G401.6 (cell line): ENCODE results near the gene RIPK3.
A peak's percentile ranks its signal among the peaks of the same experiment; 100 is the strongest.
"Not testable (repeated sequence)": the region's sequence is repeated elsewhere in the genome, so short reads cannot be mapped to it uniquely, and the experiment has no call there.

Experiments
- FAIRE-seq: peaks from 2 replicates; lab custom pipeline; 2012; peaks lifted over from hg19 to GRCh38; lab: Jason Lieb, UNC

Gene RIPK3

DNA sequence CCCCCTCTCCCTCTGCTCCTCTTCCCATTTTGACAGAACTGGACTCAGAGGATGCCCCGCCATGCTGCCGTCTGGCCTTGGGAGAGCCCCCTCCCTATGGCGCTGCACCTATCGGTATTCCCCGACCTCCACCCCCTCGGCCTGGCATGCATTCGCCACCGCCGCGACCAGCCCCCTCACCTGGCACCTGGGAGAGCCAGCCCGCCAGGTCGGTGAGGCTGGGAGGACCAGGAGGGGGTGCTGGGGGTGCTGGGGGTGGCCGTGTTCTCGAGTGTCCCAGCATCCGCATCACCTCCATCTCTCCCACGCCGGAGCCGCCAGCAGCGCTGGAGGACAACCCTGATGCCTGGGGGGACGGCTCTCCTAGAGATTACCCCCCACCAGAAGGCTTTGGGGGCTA lies 29.7 kb upstream of the RIPK3 start:
- no peak for FAIRE-seq

DNA sequence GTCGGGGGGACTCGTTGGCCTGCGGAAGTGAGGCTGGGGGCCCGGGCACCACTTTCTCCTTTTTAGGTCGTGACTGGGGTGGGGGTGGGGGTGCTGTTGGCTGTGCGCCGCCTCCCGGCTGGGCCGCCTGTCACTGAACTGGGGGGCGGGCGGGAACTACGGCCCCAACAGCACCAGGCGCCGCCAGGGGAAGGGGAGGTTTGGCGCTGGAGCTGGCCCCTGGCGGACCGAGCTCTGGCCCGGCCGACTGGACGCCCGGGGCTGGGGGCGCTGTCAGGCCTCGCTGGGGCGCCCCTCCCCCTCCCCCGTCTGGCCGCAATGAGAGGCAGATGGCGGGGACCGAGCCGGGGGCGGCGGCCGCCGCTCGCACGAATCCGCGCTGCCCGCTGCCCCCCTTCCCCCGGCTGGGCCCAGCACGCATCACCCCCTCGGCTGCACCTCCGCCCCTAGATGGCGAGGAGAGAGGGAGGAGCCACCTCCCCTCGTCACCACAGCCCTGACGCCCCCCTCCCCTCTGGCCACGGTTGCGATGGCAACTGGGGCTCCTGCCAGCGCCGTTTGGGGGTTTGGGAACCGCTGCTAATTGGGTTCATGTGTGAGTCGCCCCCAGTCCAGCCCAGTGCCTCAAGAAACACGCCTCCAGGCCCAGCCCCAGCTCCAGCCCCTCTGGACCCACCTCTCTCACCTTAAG lies 28.9 kb upstream of the RIPK3 start:
- no peak for FAIRE-seq

DNA sequence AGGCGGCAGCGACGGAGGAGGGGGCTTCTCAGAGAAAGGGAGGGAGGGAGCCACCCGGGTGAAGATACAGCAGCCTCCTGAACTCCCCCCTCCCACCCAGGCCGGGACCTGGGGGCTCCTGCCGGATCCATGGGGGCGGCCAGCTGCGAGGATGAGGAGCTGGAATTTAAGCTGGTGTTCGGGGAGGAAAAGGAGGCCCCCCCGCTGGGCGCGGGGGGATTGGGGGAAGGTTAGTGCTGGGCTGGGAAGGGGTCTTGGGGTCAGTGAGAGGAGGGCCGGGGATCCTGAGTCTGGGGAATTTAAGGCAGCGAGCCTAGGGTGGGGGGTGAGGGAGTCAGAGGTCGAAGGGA lies 28.4 kb upstream of the RIPK3 start:
- no peak for FAIRE-seq

DNA sequence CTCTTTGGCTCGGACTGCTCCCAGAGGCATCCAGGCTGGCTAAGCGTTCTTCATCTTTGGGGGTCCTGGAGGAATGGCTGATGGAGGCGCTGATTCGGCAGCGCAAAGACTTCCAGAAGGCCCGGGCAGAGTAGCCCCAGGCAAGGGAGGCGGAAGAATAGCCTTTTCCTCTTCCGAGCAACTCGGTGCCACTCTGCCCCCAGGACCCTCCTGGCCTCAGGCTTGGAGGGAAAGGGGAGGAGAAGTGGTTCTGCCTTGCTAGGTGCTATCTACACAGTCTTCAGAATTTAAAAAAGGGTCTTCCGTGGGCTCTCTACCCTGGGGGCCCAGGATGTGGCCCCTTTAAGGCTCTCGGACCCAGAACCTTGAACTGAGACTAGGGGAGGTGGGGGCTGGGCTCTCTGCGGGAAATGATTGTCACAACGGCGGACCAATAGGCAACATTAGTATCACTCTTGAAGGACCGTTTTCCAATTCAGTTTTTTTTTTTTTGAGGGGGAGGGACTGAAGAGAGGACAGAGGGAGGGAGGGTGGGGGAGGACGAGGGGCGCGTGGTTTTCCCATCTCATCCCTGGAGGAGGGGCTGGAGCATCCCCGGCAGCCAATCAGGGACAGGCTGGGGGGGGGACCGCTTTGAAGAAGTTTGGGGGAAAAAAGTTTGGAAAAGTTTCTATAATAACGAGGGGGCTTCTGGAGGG lies 27.9 kb upstream of the RIPK3 start, which contains the start of gene NFATC4:
TSS of gene NFATC4 (plus strand) at position 671 of the 698 bp plus-strand sequence. CDS start 157 bp downstream, outside the sequence.
- FAIRE-seq = no peak

DNA sequence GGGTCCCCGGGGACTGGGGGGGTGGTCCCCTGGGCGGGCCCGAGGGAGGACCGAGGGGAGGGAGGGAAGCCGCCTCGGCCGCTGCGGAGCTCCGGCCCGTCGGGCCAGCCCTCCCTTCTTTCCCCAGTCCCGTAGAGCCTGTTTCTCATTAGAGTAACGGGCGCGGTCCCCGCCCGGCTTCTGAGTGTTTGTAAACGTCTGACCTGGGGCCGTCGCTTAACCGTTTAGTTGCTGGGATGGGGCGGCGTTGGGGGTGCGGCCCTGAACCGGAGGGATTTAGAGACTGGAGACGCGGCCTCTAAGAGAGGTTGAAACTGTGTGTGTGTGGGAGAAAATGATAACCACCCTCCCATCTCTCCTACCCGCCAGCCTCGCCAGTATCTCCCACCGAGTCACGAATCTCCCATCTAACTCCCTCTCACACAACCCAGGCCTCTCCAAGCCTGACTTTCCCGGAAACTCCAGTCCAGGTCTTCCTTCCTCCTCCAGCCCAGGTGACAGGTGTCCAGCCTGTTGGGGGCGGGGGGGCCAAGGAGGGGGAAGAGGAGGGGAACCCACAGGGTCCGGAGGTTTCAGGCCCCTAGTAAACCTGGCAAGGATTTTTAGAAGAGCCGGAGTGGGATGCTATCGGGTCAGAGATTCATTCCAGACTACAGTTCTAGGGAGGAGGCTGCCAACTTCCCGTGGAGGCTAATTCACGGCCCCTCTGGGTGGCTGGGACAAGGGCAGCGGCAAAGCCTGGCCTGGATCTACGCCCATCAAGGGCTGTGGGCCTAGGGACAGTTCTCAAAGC lies 27.1 kb upstream of the RIPK3 start:
- peak; percentile 95 for FAIRE-seq

DNA sequence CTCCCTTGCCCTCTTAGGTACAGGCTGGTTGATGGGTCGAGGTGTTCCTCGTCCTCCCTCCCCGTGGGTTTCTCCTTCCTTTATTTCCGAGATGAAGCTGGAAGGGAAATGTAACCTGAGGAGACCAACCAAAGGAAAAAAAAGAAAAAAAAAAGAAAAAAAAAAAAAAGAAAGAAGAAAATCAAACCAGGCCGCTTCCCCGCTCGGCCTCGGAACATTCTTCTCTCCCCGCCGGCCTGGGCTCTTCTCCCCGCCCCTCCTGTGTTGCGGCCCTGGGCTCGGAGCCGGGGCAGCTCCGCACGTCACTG lies 26.6 kb upstream of the RIPK3 start:
- FAIRE-seq = no peak

DNA sequence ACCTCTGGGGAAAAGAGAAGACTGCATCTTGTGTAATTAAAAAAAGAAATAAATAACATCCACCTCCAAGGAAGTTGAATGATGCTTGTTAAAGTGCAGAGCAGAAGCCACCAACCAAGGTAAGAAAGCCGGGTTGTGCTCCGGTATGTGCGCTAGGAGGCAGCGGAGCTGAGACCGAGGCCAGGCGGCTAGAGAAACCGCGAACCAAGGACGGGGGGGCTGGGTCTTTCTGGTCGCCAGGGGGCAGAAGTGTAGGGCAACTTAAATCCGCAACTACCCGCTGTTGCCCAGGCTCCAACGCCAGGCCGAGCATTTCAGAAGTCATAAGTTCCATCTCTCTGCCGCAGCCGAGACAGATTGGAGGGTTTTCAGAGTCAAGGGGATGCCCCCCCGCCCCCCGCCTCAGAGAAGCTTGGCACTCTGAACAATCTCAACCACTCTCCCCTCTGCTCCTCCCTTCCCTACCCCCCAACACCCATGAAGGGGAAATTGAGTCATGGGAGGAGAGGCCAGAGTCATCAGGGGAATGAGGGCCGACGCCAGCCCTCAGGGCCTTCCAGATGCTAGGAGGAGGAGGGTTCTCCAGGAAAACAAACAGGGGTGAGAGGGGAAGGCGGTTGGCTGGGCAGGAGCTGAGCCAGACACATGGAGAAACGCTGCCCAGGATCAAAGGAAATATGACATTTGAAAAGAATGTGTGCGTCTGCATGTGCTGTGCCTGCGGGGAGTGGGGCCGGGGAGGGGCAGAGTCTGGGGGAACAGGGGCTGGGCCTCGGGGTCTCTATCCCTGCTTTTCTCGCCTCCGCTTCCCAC lies 26.0 kb upstream of the RIPK3 start:
- FAIRE-seq = peak; percentile 95

DNA sequence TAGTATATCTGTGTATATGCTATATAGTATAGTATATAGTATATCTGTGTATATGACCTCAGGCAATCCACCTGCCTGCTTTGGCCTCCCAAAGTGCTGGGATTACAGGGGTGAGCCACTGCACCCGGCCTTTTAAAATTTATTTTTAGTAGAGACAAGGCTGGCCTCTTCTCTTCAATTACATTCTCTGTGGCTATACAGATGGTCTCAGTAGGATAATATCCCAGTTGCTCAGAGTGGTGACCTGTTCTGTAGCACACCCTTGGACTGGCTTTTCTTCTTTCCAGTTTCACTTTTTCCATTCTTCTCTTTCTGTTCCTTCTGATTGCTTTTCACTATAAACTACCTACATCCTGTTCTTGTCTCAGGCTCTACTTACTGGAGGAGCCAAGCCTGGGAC lies 25.1 kb upstream of the RIPK3 start:
- no peak for FAIRE-seq

DNA sequence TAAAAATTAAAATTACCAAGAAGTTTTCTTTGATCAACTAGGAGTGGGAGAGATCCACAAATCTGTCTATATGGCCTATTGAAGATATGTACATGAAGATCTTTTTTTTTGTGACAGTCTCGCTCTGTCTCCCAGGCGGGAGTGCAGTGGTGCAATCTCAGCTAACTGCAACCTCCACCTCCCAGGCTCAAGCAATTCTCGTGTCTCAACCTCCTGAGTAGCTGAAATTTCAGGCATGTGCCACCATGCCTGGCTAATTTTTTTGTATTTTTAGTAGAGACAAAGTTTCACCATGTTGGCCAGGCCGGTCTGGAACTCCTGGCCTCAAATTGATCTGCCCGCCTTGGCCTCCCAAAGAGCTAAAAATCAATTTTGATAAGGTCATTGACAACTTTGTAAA lies 23.6 kb upstream of the RIPK3 start:
- no peak for FAIRE-seq

DNA sequence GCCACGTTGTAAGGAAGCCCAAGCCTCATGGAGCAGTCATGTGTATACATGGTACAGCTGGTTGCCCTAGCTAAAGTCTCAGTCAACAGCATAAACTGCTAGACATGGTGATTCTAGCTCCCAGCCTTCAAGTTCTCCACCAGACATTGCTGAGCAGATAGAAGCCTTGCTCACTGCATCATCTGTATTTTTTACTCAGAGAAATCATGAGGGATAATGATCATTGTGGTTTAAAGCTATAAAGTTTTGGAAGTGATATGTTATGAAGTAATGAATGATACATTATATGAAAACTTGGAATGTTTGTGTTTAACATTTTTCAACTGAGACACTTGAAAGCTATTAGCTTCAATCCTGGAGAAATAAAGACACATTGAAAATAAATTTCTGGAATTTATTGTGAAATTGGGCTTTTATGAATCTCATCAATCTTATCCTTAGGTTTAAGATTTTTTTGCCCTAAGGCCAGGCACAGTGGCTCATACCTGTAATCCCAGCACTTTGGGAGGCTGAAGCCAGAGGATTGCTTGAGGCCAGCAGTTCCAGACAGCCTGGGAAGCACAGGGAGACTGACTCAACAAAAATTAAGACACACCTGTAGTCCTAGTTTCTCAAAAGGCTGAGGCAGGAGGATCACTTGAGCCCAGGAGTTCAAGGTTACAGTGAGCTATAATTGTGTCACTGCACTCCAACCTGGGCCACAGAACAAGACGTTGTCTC lies 22.6 kb upstream of the RIPK3 start:
- FAIRE-seq = no peak

DNA sequence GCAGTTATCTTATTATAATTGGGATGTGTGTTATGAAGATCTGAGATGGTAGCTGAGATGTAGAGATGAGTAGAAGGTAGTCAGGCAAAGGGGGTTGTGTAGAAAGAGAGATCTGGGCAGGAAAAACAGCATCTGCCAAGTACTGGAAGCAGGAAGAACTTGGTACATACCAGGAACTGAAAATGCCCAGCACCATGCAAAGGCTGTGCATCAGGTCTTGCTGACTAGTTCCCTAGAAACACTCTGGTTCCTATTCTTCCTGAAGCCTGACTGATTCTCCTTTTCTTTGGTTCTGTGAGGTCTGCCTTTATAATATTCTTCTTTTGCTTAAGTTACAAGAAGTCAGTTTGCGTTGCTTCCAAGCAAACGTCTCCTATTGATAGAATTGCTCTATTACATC lies 21.5 kb upstream of the RIPK3 start:
- no peak for FAIRE-seq

DNA sequence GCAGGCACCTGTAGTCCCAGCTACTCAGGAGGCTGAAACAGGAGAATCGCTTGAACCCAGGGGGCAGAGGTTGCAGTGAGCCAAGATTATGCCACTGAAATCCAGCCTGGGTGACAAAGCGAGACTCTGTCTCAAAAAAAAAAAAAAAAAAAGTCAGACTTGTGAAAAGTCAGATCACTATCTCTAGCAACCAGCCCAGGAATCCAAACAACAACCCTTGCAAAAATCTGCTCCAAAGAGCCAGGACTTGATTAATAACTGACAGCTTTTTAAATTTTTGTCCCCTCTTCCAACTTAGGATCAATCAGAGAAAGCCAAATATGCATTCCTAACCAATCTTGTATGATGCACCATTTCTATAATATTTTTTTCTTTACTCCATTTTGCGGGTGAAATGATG lies 20.5 kb upstream of the RIPK3 start:
- no peak for FAIRE-seq

DNA sequence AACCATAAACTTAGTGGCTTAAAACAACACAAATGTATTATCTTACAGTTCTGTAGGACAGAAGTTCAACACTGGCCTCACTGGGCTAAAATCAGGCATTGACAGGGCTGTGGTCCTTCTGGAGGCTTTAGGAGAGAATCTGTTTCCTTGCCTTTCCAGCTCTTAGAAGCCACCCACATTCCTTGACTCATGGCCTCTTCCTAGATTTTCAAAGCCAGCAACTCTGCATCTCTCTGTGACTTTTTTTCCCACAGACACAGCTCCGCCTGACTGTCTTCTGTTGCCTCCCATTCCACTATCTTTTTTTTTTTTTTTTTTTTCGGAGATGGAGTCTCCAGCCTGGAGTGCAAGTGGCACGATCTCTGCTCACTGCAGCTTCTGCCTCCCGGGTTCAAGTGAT lies 16.4 kb upstream of the RIPK3 start:
- no peak for FAIRE-seq

DNA sequence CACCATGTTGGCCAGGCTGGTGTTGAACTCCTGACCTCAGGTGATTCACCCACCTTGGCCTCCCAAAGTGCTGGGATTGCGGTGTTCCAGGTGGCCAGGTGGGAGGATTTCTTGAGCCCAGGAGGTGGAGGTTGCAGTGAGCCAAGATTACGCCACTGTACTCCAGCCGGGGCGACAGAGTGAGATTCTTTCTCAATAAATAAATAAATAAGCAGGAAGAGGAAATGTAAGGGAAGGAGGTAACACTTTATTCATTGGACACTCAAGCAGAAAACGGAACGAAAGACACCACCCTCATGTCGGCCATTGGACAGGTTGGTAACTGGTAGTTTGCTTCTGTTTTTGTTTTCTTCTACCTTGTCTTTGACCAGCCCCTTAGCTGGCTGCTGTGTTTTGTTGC lies 15.2 kb upstream of the RIPK3 start:
- FAIRE-seq = no peak

DNA sequence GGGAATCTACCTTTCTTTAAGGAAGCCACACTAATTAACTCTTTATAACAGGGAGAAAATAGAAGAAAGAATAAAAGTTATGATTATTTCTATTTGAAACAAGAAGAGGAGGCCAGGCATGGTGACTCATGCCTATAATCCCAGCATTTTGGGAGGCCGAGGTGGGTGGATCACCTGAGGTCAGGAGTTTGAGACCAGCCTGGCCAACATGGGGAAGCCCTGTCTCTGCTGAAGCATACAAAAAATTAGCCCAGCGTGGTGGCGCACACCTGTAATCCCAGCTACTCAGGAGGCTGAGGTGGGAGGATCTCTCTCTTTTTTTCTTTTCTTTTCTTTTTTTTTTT lies 14.7 kb upstream of the RIPK3 start:
- FAIRE-seq = not testable (repeated sequence)

DNA sequence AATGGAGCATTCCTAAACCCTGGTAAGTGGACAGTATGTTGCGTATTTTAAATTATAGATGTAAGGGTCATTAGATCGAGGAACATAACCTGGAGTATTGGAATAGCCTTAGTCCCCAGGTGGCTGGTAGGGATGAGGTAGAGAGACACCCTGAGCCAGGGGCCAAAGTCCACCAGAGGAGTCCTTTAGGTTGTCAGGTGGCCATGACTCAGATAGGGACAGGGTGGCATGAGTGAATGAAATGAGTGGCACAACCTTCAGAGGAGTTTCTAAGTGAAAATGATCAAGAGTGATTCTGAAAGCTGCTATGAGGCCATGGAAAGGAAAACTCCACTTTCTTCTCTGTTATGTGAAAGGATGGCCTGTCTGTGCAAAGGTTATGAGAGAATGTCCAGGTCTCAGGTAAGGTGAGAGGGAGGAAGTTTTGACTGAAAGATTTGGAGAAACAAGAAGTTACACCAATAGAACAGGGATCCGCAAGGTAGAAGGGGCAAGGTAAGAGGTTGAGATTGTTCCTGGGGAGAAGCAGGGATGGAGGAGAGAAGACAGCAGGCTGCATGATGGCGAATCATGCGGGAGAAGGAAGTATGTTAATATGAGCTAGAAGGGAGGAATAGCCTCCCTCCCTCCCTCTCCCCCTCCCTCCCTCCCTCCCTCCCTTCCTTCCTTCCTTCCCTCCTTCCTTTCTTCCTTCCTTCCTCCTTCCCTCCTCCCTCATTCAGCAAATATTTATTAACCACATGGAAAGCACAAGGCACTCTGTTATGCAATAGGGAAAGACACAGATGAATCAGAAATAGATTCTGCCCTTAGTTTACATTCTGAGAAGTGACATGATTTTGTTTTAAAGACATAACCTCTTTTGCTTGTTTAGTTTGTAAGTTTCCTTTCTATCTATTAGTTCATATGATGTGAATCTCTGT lies 14.0 kb upstream of the RIPK3 start:
- no peak for FAIRE-seq

DNA sequence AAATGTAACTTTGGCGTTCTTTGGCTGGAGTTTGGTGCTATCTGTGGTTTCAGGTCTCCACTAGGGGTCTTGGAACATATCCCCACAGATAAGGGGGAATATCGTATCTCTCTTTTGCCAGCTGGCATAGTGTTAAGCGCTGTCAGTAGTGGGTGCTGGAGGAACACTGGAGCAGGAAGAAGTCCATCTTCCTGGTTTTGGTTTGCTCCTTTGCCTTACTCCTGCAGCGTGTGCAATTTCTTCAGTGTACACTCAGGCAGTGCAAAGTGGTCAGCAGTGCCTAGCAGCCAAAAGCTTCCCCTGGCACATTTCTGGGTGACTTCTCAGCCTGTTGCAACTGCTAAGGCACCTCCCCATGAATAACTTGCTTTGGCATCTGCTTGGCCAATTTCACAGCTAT lies 11.7 kb upstream of the RIPK3 start:
- no peak for FAIRE-seq

DNA sequence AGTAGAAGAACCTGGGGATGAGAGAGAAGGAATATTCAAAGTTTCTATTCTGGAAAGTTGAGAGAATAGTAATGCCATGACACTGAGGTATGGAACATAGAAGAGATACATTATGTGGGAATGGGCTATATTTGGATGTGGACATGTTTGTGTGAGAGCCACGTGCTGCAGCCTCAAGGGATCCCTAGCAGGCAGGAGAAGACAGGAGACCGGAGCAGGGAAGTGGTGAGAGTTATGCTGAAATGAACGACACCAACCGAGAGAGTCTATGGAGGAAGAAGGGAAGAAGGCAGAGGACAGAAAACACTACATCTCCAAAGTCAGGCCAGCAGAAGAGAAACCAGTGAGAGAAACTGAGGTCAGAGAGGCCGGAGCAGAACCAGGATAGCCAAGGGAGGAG lies 10.0 kb upstream of the RIPK3 start:
- no peak for FAIRE-seq

DNA sequence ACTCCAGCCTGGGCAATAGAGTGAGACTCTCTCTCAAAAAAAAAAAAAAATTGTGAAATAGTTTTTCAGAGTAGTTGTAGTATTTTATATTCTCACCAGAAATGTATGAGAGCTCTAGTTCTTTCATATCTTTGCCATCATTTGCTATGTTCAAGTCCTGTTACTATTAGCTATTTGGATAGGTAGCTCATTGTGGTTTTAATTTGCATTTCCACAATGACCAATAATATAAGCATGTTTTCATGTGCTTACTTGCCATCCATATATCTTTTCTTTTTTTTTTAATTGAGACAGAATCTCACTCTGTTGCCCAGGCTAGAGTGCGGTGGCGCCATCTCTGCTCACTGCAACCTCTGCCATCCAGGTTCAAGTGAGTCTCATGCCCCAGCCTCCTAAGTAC lies 8.4 kb upstream of the RIPK3 start:
- no peak for FAIRE-seq

DNA sequence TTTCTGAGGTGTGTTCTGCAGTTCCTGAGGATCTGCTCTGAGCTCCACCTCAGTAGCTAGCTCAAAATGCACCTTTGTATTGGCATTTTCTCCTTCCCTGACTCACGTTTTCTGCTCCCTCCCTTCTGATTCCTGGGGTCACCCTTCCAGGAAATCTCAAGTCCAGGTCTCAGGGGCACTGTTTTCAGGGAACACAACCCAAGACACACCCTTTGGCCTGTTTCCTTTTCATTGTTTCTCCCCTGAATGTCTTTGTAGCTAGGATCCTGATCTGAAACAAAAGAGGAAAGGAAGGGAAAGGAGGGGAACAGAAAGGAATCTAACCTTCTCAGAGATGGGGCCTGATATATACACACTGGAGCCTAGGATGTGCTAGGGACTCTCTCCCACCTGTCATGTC lies 7.3 kb upstream of the RIPK3 start:
- FAIRE-seq = no peak
